Measurements from ENCODE around the gene SORBS1.
A peak's percentile ranks its signal among the peaks of the same experiment; 100 is the strongest.

The SORBS1 gene

DNA sequence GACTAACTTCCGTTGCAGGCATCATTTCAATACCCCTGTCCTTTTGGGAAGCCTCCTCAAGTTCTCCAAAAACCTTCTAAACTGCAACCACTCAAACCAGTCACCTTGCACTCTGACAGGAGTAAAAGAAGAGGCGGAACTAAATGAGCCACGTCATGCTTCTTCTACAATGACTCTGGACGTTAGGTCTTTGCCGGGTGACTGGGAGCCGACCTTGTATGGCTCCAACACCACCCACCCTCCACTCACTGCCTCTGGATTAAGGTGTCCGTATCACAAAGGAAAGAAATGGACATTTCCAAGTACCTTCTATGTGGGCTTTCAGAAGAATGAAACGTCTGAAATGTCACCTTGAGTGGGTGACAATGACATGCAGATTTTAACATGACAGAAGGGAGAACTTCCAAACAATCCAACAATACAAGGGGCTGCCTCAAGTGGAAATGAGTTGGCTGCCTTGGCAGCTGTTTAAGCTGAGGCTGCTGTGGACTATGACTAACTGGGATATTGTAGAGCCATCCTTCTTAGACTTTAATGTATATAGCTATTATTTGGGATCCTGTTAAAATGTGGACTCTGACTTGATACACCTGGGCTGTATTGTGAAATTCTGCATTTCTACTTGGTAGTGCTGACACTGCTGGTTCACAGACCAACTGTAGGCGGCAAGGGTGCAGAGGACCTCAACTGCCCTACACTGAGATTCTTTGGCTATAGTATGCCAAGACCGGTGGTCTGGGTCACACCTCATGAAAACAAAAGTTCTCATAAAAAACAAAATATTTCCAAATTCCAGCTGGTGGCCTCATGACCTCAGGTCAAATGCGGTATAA is 236.5 kb downstream of the SORBS1 start:
- Histone ChIP-seq H3K4me3 (no peak overlapping the region), H3K27ac (no peak overlapping the region)
- DNase-seq (ENCODE audit: low spot score) = no peak
- TF ChIP-seq, protein P1, sequence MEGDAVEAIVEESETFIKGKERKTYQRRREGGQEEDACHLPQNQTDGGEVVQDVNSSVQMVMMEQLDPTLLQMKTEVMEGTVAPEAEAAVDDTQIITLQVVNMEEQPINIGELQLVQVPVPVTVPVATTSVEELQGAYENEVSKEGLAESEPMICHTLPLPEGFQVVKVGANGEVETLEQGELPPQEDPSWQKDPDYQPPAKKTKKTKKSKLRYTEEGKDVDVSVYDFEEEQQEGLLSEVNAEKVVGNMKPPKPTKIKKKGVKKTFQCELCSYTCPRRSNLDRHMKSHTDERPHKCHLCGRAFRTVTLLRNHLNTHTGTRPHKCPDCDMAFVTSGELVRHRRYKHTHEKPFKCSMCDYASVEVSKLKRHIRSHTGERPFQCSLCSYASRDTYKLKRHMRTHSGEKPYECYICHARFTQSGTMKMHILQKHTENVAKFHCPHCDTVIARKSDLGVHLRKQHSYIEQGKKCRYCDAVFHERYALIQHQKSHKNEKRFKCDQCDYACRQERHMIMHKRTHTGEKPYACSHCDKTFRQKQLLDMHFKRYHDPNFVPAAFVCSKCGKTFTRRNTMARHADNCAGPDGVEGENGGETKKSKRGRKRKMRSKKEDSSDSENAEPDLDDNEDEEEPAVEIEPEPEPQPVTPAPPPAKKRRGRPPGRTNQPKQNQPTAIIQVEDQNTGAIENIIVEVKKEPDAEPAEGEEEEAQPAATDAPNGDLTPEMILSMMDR (IDR thresholded peaks at IDR 0.05) = no peak

DNA sequence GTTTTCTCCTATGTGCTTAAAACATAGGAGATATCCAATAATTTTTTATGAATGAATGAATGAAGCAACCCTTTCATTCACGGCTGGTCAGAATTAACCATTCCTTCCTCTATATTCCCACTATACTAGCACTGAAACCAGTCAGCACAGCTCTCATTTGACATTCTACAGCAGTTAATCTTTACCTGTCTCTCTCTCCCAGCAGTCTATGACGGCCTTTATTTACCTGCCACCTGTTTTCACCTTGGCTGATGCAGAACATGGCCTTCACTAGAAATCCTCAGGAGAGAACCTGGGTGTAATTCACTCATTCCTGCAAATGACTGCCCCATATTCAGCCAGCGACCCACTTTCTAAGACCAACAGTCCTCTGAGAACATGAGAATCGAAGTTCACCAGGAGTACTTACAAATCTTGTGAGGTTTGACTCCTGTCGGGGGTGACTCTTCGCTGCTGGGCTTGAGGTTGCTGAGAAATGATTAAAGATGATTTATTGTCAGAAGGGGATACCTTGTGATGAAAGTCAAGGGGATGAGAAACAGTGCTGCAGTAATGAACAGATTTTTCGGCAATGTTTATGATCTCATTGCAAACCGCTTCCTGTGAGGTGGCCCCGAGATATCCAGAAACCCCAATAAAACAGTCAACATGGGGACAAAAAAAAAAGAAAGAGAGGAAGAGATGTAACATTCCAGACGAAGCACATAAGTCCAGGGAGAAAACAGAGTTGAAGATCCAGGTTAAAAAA is 239.4 kb downstream of the SORBS1 start:
- Histone ChIP-seq H3K4me3 (no peak overlapping the region), H3K27ac (no peak overlapping the region)
- TF ChIP-seq, protein P1 (IDR thresholded peaks at IDR 0.05) = no peak
- DNase-seq (ENCODE audit: low spot score) = no peak

DNA sequence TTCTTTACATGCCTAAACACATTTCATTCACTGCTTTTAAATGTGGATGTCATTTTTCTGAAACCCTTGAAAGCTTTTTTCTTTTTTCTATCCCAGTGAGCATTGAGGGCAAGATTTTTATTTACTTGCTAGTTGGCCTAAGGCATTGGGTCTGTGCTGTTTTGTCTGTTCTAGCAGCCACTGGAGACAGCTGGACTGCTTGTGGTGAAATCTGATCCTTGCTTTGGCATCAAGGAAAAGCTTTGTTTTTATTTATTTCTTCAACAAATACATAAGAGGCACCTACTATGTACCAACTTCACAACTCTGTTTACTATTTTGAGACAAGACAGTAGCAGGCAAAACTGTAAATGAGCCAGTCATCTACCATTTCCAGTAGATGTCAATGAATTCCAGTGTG is 241.9 kb downstream of the SORBS1 start:
- DNase-seq (ENCODE audit: low spot score) = no peak
- no peak overlapping the region for H3K27ac ChIP-seq
- TF ChIP-seq, protein P1 (IDR thresholded peaks at IDR 0.05) = no peak
- no peak overlapping the region for H3K4me3 ChIP-seq

DNA sequence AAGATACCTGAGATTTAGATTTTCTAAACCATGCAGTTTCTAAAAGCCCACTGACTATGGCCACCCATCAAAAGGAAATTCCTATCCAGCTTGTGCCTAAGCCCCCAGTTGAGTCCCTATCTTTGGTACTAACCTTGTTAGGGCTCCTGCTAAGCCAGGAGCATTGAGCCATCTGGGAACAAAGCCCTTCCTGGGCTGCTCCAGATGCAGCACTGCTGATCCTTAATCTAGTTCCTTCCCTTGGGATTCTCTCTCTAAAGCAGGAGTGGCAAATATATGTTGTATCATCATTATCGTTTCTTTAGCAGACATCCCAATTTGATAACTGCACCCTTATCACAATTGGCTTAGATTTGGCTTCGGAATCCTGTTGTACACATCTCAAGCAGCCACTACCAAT is 245.7 kb downstream of the SORBS1 start:
- TF ChIP-seq, protein P1 (IDR thresholded peaks at IDR 0.05) = no peak
- peak overlapping the region in 1 of 2 donors; percentile 2 for H3K27ac ChIP-seq

DNA sequence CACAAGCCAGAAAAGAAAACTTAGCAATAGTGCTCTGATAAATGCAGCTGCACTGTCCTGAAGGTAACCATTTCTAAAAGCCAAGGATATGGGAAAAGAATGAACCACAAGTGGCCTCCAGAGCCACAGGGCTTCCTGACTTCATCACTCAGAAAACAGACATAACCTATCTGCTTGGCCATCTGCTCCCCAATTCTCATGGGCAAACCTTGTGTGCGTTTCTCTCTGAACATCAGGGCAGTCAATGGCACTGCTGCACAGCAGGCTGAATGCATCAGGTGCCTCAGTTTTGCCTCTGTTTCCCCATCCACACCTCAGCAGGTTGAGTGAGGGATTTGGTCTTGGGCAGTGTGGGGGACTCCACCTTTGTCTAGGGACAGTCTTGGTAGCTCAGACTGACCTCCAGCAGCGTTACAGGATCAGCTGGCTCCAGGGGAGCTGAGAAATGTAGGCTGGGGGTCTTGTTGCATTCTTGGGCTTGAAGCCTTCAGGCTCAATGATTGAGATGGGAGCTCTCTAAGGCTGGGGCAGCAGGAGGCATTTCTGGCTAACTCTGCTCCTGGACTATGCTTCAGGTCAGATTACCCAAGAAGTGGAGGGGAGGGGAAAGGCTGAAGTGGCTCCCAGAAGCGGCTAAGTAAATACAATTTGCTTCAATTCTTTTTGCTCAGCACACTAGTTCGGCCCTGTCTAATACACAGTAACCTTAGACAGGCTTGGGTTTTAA is 246.8 kb downstream of the SORBS1 start:
- TF ChIP-seq, protein P1 (IDR thresholded peaks at IDR 0.05) = no peak
- DNase-seq (ENCODE audit: low spot score) = no peak
- peak overlapping the region in 1 of 2 donors; percentile 24 for H3K27ac ChIP-seq

More for the DNA sequence above, 245.7 kb downstream of the SORBS1 start:
- no peak overlapping the region for H3K4me3 ChIP-seq
- no peak for DNase-seq (ENCODE audit: low spot score)

DNA sequence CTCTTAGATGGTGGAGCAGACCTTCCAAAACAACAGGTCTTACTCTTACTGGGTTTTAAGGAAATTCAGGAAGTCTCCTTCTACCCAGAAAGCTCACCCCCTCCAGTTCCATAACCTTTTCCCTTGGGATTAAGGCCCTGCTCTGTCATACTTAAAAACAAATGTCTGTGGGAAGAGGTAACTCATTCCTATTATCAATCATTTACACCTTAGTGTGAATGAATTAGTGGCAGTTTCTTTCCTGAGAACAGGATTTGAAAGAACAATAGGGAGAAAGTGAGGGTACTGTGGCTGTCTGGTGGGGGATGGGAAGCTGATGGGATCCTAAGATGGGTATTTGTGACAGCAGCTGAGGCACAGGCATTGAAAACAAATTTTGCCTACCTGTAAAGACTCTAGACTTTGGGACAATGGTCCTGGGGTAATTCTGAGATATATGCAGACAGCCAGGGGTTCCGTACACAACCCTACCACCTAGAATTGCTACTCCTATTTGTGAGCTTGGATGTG is 248.1 kb downstream of the SORBS1 start:
- no peak for DNase-seq (ENCODE audit: low spot score)

More for the DNA sequence above, 246.8 kb downstream of the SORBS1 start:
- H3K4me3 ChIP-seq = no peak overlapping the region

More for the DNA sequence above, 248.1 kb downstream of the SORBS1 start:
- TF ChIP-seq, protein P1 (IDR thresholded peaks at IDR 0.05) = no peak
- H3K27ac ChIP-seq = peak overlapping the region in 1 of 2 donors; percentile 37
- no peak overlapping the region for H3K4me3 ChIP-seq

Data from coronary artery (tissue), 2 donors.